Stimulated activated naive CD8-positive, alpha-beta T cell treated with anti-CD3 and anti-CD28 coated beads, Interleukin-15, Interleukin-2, amounts not matched to agents 100 U/mL and 50 U/mL, for 24 hours (primary cell): Measurements from ENCODE around the gene KRTAP10-11.
A peak's percentile ranks its signal among the peaks of the same experiment; 100 is the strongest.
"Not testable (repeated sequence)": the region's sequence is repeated elsewhere in the genome, so short reads cannot be mapped to it uniquely, and the experiment has no call there.

Experiments used
- ATAC-seq: fragments of 150-1000 bp; cut with Tn5 transposase; one replicate; pipeline ENCODE4 v1.10.0; 2021
- DNase-seq: peaks from one replicate; pipeline ENCODE4 v3.0.0; 2021

Gene KRTAP10-11

DNA sequence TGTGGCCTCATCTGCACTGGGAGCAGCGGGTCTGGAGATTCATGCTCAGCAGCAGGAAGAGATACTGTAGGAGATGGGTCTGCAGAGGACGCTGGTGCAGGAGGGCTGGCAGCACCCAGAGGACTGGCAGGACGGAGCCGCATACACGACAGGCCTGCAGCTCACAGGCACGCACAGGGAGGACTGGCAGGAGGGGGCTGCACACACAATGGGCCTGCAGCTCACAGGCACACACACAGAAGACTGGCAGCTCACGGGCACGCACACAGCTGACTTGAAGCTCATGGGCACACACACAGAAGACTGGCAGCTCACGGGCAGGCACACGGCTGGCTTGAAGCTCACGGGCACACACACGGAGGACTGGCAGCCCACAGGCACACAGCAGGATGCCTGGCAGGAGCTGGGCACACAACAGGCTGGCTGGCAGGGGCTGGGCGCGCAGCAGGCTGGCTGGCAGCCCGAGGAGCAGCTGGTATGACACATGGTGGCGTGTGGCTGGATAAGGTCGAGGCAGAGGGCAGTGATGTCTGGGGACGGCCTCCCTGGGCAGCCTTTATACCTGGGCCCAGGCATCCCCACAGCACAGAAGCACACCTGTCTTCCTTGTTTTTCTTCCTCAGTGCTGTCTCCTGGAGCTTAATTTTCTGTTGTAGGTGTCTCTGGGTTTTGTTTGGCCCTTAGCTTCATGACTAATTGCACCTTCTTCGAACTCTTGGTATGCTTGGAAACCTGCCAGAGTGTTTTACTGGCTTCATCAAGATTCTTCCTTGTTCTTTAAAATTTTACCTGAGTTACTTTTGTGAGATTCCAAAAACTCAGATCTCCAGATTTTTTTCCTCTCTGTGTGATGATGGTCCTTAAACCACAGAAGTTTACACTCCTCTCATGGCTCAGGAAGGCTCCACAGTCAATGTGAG lies 20.4 kb downstream of the KRTAP10-11 start, which contains the start of gene KRTAP12-2:
TSS of gene KRTAP12-2 (minus strand) at position 527 of the 920 bp plus-strand sequence. CDS start at position 486, 41 bp downstream.
- ATAC-seq (no peak), DNase-seq (no peak)

DNA sequence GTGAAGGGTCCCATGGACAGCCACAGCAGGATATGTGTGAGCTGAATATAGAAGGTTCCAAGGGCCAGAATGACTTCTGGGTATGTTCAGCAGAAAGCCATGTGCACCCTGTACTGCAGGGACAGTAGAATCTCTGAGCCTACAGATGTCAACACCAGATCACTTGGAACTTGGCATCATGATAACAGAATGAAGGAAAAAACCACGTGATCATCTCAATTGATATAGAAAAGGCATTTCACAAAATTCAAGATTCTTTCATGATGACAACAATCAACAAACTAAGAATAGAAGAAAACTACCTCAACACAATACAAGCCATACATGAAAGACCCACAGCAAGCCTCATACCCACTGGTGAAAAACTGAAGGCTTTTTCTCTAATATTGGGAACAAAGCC lies 21.4 kb downstream of the KRTAP10-11 start:
- ATAC-seq, result no peak
- no peak for DNase-seq

DNA sequence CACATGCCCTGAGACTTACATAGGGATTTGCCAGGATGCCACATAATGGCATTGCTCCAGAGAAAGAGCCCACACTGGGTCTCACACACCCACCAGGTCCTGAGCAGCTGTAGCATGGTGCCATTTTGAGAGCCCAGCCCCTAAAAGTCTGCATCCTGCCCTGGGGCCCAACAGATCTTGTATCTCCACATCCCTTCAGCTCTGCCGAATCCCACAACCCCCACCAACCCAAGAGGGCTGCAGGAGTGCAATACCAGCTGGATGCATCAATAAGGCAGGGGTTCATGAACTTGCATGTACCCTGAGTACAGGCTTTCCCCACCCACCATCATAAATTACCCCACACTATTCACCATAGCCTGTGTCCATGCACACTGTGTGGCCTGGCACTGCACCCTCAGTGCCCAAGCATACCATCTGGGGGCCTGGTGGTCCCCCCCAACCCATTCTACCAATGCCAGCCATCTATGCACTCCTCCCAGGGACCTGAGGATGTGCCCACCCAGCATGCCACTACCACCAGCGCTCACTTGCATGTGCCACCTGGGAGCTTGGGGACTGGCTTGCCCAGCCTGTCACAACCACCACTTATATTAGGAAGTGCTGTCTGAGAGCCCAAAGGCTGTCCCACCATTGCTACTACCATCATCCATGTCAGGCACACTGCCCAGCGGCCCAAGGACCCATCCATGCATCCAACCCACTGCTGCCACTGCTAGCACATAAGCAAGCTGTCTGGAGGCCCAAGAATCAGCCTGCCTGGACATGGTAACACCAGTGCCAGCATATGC lies 24.6 kb downstream of the KRTAP10-11 start:
- no peak for DNase-seq

DNA sequence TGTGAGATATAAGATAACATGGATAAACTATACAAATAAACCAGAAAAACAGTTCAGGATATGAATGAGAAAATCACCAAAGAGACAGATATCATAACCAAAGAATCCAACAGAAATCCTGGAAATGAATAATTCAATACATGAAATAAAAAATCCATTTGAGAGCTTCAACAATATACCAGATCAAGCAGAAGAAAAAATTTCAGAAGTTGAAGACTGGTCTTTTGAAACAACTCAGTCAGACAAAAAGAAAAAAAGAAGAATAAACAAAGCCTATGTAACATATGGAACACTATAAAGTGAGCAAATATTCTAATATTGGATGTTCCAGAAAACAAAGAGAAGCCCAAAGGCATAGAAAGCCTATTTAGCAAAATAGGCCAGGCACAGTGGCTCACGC lies 25.7 kb downstream of the KRTAP10-11 start:
- ATAC-seq (no peak), DNase-seq (no peak)

More for the DNA sequence above, 24.6 kb downstream of the KRTAP10-11 start:
- no peak for ATAC-seq

GRCh38 chr21:44677881-44678280 lies 31.7 kb downstream of the KRTAP10-11 start:
- ATAC-seq (no peak), DNase-seq (no peak)

DNA sequence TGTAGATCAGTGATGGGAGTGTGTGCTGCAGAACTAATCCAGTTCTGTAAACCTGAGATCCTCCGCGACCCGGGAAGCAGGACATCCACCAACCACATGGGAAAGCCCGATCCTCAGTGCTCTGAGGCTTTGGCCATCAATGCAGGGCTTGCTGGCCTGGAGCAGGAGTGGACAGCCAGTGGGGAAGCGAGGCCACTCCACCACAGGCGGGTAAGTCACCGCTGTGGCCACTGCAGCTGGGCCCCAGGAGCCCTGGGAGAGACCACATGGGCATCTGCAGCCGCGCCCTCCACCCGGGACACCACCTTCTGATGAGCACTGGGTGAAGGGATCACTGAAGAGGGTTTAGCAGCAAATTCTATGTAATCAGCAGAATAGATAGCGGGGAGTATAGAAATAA lies 34.9 kb downstream of the KRTAP10-11 start:
- ATAC-seq, result no peak
- no peak for DNase-seq

- ATAC-seq (no peak), DNase-seq (no peak)
Measured at GRCh38 chr21:44681861-44682579, 35.8 kb downstream of the KRTAP10-11 start, which contains the start of gene KRTAP12-1. Gene KRTAP12-1, minus strand, starts transcription at chr21:44682163. Its CDS starts 40 bp downstream, at chr21:44682123.

GRCh38 chr21:44682580-44683151 lies 36.5 kb downstream of the KRTAP10-11 start:
- DNase-seq (no peak), ATAC-seq (no peak)

GRCh38 chr21:44684077-44684476 lies 37.9 kb downstream of the KRTAP10-11 start:
- ATAC-seq, result no peak

DNA sequence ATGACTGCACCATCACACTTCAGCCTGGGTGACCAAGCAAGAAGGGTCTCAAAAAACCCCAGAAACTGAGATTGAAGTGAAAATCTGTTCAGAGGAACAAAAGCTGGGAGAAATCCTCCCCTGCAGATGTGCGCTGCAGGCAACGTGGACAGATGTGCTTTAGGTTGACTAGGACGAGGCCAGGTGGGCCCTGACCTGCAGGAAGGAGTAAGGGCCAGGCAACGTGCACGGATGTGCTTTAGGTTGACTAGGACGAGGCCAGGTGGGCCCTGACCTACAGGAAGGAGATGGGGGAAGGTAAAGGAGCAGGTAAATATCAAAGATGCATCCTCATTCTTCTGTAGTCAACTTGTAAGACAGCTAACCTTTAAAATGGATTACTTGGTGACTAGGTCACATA lies 38.3 kb downstream of the KRTAP10-11 start:
- ATAC-seq, result no peak
- DNase-seq, result no peak

More at GRCh38 chr21:44684077-44684476, 37.9 kb downstream of the KRTAP10-11 start:
- no peak for DNase-seq

DNA sequence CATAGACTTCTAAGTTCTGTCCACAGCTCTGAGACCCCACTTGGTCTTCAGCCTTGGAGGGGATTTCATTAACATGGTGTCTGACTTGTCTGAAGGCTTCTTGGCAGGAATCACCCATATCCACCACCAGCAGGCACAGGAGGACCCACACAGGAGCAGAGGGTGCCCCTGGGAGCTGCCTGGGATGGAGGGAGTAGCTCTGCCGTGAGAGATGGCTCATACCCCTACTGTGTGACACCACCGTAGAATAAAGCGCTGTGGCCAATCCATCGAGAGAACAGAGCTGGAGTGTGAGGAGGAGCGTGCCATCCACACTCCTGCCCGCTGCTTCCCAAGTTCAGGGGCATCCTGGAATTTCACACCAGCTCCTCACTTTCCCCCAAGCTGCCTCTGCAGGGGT lies 38.8 kb downstream of the KRTAP10-11 start:
- DNase-seq, ATAC-seq: not testable (repeated sequence)

GRCh38 chr21:44686000-44686781 lies 40.0 kb downstream of the KRTAP10-11 start:
- no peak for DNase-seq
- ATAC-seq, result peak; percentile 58

- DNase-seq (no peak), ATAC-seq (no peak)
Measured at GRCh38 chr21:44686843-44687561, 40.8 kb downstream of the KRTAP10-11 start.

- no peak for DNase-seq
- ATAC-seq, result no peak
Measured at GRCh38 chr21:44687671-44688070, 41.5 kb downstream of the KRTAP10-11 start.

DNA sequence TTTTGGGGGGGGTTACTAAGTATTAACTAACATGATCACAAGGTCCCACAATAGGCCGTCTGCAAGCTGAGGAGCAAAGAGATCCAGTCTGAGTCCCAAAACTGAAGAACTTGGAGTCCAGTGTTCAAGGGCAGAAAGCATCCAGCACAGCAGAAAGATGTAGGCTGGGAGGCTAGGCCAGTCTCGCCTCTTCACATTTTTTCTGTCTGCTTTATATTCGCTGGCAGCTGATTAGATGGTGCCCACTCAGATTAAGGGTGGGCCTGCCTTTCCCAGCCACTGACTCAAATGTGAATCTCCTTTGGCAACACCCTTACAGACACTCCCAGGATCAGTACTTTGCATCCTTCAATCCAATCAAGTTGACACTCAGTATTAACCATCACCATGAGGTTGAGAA lies 43.5 kb downstream of the KRTAP10-11 start:
- ATAC-seq, DNase-seq: not testable (repeated sequence)

- no peak for DNase-seq
- ATAC-seq, result no peak
Measured at GRCh38 chr21:44691686-44692085, 45.5 kb downstream of the KRTAP10-11 start.

DNA sequence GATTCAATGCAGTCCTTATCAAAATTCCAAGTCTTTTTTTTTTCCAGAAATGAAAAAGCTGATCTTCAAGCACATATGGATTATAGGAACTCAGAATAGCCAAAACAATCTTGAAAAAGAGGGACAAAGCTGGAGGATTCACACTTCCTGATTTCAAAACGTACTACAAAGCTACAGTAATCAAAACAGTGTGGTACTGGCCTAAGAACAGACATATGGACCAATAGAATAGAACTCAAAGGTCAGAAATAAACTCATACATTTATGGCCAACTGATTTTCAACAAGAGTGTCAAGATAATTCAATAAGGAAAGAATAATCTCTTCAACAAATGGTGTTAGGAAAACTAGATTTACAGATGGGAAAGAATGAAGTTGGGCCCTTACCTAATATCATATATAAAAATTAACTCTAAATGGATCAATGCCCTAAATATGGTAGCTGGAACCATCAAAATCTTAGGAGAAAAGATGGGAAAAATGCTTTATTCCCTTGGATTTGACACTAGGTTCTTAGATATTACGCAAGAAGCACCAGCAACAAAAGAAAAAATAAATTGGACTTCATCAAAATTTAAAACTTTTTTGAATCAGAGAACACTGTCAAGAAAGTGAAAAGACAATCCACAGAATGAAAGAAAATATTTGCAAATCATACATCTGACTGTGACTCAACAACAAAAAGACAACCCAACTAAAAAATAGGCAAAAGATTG lies 46.7 kb downstream of the KRTAP10-11 start:
- DNase-seq (no peak), ATAC-seq (no peak)

- ATAC-seq, result no peak
Measured at GRCh38 chr21:44694776-44695175, 48.6 kb downstream of the KRTAP10-11 start.

DNA sequence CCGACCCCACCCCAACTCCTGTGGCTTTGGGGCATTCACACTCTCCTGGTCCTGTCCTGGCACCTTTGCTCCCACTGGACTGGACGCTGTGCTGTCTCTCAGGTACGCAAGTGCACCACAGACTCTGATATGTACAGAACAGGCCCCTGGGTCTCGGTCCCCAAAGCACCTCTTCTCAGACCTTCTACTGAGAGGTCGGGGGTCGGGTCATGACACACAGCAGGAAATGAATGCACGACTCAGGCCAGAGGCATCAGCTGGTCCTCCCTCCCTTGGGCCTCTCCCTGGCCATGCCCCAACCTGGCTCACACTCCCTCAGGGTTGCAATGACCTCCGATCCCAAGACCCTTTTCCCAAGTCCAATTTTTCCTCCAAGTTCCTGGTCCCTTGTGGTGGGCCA lies 49.0 kb downstream of the KRTAP10-11 start:
- ATAC-seq (no peak), DNase-seq (no peak)

More at GRCh38 chr21:44694776-44695175, 48.6 kb downstream of the KRTAP10-11 start:
- DNase-seq, result no peak
